GM18498 (cell line): ENCODE results near the gene SLC5A10.
"Not testable (repeated sequence)": the region's sequence is repeated elsewhere in the genome, so short reads cannot be mapped to it uniquely, and the experiment has no call there.

Experiments
- ATAC-seq: cut with Tn5 transposase; IDR thresholded peaks from one replicate; pipeline ENCODE4 v1.9.1; 2021; ENCODE audit warnings: mild to moderate bottlenecking, moderate library complexity; ENCODE audit not compliant: unreplicated experiment

Gene SLC5A10

DNA sequence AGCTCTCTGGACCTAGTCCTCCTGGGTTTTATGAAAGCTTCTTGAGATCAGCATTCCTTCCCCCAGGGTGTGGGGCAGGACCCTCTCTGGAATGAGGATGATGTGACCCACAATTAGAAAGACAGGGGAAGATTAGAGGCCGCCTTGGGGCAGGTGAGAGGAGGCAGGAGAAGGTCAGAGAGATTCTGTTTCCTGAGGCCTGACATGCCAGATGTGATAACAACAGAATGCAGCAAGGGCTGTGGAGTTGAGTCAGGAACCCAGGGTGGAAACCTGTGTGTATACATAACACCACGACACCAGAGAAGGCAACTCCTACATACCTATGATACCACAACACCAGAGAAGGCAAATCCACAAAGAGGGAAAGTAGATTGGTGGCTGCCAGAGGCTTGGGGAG, 5.4 kb upstream of the SLC5A10 start:
- no peak for ATAC-seq

DNA sequence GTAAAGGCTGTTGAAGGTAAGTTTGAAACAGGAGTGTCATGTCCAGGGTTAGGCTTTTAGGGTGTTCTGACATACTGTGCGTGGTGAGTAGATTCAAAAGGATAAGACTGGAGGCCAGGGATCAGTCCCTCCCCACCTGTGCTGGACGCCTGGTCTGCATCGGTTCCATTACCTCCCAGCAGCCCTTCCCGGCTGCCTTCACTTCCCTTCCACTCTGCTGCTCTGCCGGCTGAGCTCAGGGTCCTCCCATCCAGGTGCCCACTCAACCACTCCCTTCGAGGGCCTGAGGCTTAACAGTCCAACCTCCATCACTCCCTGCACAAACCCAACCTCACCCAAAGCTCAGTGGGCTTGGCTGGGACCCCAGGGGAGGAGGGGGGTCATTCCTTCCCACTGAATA, 4.1 kb upstream of the SLC5A10 start:
- ATAC-seq: no peak

DNA sequence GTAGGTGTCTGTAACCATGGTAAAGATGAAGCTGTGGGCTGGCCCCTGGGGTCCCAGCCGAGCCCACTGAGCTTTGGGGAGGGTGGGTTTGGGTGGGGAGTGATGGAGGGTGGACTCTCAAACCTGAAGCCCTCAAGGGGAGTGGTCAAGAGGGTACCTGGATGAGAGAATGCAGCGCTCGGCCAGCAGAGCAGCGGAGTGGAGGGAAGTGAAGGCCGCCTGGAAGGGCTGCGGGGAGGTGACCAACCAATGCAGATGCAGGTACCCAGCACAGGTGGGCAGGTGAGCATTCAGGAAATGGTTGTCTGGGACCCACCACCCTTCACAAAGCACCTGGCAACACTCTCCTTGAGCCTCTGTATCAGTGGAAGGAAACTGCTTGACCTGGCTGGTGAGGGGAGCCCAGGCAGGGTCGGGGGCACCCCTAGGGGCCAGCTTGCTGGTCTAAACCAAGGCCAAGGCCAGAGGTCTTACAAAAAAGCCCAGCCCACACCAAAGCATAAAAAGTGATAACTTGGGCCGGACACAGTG, 3.4 kb upstream of the SLC5A10 start:
- ATAC-seq: no peak

DNA sequence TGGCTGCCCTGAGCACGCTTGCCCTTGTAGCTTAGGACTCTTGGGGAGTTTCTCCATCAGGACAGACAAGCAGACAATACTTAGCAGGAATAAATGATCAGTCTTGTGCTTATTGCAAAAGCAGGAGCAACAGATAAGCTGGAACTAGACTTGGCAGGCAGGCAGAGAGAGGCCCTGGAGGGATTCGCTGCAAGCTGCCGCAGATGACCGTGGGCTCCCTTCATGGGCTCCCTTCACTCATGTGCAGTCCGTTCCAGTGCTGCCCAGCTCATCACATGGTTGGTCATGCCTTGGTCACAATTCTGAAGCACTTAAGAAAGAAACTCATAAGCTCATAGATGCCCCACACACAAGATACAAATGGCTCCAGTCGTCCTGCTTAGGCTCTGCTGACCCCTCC, 2.4 kb upstream of the SLC5A10 start:
- no peak for ATAC-seq

DNA sequence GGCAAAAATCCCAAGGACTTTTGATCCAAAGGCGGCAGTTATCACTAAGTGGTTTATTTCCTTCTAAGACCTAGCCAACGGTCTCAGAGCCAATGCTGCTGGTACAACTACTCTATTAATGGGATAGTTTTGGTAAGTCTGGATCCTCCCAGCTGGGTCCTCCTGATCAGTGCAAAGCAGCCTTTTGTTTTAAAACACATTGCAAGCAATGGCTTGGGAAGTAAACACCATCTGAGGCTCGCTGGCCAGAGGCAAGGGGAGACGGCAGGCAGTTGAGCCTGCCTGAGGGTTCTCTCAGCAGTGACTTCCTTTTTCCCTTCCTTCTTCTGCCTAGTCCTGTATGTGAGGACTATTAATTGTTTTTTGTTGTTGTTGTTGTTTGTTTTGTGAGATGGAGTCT, 1.6 kb upstream of the SLC5A10 start:
- ATAC-seq: no peak

DNA sequence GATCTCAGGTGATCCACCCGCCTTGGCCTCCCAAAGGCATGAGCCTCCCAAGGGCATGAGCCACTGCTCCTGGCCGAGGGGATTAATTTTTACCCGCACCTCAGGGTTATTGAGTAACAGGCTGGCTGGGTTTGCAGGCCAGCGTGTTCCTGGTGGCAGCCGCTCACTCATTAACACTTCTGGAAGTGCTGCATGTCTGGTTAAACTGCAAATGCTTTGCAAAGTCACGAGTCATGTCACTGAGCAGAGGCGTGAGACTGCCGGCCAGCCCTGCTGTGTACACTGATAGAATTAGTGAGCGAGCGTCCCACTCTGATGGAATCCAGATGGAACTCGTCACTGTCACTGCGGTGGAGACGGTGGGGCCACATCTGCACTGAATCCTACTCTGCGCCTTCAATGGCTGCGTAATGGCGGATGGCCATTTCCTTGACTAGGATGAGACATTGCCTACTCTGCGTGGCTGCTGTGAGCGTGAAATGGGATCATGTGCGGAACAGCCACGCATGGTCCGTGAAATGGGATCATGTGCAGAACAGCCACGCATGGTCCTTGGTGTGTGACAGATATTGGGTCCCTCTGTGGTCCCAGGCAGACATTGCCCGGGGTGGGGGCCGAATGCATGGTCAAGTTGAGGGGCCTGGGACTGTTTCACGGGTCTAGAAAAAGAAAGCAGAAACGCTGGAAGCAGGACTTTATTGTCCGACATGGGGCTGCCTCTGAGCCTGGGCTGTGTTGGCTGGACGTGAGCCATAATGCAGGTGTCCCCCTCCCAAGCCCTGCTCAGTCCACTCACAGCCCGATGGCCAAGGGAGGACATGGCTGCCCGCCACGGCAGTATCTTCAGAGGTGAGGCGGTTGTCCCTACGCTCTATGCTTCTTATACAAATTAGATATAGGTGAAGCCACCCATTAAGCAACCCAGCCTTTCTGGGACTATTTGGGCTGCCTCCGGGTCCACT, 740 bp upstream of the SLC5A10 start:
- no peak for ATAC-seq

DNA sequence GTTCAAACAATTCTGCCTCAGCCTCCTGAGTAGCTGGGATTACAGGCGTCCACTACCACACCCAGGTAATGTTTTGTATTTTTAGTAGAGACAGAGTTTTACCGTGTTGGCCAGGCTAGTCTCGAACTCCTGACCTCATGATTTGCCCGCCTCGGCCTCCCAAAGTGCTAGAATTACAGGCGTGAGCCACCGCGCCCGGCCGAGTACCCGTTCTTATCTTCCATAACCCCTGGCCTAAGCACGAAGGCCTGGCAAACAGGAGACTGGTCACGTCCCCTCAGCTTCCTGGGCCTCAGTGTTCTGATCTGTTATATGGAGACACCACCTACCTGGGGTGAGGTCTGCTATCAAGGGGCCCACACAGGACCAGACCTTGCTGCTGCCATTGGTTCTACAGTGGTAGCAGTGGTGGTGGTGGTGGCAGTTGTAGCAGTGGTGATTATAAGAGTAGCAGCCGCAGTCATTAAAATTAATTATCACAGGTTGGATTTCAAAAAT, 1.3 kb downstream of the SLC5A10 start:
- ATAC-seq: no peak

DNA sequence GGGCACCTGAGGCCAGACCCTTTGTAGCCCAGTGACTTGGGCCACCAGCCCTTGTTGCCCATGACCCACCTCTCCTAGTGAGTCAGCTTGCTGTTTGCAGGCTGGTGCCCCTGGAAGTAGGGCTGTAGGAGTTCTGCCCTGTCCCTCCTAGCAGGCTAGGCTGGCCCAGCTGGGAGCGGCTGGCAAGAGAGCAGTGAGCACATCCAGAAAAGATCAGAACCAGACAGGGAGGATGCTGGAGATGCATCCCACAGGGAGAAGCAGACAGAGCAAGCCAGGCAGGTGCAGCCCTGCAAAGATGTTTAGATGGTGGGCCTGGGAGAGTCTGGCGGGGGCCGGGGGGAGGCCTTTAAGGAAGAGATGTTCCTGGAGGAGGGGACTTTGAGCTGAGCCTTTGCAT, 2.4 kb downstream of the SLC5A10 start:
- ATAC-seq: no peak

DNA sequence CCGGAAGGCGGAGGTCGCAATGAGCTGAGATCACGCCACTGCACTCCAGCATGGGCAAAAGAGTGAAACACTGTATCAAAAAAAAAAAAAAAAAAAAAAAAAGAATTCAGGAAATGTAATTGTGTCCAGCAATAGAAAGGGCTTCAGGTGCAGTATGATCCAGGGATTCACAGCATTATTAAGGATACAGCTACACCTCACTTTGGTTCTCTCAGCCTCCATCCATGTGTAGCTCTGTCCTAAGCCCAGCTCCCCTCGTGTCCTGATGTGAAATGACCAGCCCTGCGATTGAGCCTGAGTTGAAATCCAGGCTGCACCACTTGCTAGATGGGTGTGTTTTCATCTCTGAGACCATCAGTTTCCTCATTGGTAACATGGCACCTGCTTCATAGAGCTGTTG, 3.0 kb downstream of the SLC5A10 start:
- no peak for ATAC-seq

DNA sequence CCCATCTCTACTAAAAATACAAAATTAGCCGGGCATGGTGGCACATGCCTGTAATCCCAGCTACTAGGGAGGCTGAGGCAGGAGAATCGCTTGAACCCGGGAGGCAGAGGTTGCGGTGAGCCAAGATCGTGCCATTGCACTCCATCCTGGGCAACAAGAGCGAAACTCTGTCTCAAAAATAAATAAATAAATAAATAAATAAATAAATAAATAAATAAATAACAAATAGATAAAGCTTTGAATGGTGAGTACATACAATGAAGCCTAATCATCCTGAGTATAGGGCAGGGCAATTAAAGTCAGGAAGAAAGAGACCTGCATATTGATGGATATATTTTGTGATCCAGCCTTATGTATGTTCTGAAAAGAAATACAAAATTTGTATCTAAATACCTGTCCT, 4.1 kb downstream of the SLC5A10 start:
- ATAC-seq: not testable (repeated sequence)

DNA sequence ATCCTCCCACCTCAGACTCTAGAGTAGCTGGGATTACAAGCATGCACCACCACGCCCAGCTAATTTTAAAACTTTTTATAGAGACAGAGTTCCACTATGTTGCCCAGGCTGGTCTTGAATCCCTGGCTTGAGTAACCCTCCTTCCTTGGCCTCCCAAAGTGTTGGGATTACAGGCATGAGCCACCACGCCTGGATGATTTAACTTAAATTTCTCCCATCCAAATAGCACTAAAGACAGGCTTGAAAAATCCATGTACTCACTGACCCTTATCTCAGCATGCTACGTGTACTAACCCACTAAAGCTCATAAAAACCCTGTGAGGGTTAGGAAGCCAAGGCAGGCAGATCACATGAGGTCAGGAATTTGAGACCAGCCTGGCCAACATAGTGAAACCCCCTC, 4.6 kb downstream of the SLC5A10 start:
- ATAC-seq: no peak

DNA sequence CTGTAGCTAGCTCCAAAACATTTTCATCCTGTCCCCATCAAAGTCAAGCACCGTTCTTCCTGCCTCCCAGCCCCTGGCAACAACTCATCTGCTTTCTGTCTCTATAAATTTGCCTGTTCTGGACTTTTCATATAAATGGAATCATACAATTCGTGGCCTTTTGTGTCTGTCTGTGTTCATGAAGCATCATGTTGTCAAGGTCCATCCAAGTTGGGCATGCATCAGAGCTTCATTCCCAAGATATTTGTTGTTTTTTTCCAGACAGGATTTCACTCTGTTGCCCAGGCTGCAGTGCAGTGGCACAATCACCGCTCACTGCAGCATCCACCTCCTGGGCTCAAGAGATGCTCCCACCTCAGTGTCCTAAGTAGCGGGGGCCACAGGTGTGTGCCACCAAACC, 5.9 kb downstream of the SLC5A10 start:
- ATAC-seq: no peak

DNA sequence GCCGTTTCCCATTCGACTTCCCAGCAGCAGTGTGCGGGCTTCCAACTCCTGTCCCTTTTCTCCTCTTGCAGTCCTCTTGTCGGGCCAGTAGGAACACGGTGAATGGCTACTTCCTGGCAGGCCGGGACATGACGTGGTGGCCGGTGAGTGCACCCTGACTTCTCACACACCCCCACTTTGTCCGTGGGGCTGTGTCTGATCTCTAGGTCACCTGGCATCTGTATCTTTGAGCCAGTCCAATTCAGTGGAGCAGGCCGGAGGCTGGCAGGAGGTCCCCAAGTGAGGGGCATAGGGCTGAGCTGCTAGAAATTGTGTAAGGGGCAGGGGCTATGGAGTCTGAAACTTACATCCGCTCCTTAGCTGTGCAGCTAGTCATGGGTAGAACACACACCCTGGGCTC, 6.6 kb downstream of the SLC5A10 start:
- no peak for ATAC-seq

DNA sequence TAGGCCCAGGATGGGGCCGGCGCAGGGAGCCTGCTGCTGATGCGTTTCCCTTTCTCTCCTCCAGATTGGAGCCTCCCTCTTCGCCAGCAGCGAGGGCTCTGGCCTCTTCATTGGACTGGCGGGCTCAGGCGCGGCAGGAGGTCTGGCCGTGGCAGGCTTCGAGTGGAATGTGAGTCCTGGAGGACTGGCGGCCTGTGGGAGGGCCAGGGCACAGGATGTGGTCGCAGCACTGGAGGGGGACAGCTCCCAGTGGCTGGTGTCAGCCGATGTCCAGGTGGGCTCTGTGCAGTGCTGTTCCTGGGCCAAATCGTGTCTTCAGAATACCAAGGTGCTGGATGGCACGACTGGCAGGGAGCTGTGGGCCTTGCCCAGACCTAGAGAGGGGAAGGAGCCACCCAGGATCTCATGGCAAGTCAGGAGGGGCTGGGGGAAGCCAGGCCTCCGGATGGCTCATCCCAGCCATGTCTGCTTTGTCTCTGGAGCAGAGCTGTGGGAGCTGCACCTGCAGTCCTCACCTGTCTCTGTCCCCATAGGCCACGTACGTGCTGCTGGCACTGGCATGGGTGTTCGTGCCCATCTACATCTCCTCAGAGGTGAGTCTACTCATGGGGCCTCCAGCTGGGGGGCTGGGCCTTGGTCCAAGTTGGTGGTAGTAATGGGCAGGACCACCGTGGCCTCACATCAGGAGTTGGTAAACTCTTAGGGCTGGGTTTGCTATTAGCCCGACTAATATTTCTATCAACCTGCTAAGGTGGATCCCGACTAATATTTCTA, 7.3 kb downstream of the SLC5A10 start:
- no peak for ATAC-seq

DNA sequence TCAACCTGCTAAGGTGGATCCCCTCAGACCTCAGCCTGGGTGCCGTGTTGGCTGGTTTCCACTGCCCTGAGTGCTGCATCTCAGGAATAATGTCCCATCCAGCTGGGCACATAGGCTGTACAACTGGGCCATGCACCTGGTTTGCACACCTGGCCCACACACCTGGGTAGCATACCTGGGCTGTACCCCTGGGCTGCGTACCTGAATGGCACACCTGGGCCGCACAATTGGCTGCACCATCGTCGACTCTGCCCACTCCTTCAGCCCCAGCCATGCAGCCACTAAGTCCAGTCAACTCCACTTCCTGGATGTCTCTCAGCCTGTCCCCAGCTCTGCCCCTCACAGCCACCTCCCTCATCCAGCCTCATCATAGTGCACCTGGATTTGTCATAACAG, 7.9 kb downstream of the SLC5A10 start:
- no peak for ATAC-seq

DNA sequence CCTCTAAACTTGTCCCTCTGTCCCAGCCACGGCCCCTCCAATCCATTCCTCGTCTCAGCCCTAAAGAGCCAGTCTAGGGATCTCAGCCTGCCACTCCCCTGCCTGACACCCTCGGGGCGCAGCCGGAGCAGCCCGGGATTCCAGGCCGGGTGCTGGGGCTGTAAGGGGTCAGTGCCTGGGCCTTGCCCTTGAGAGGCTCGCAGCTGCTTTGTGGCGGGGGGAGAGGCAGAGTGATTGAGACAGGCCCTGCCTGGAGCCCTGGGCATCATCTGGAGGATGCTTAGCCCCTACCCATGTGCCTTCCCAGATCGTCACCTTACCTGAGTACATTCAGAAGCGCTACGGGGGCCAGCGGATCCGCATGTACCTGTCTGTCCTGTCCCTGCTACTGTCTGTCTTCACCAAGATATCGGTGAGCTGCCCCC, 8.3 kb downstream of the SLC5A10 start:
- no peak for ATAC-seq

DNA sequence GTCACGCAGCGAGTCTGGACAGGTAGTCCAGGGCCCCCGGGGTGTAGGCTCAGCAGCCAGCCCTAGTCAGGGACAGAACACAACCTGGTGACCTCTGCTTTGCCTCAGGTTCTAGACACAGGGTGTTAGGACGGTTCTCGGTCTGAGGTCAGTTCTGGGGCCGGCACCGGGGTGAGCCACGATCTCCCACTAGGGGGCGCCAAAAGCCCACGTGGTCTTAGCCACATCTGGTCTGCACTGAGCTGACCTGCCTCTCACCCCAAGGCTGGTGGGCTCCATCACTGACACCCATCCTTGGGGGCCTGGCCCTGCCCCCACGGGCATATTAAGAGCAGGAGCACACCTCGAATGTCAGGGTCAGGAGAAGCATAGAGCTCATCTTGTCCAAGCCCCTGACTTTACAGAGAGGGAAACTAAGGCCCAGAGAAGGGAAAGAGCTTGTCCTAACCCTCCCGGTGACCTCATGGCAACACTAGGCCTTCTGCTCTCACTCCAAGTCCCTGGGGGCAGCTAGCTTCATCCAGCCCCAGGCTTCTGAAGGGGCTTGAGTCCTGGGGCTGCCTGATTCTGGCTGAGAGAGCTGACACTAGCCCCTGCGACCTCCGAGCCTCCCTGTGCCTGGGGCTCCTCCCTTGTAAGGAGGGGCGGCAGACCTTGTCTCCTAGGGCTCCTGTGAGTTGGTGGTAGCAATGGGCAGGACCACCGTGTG, 9.0 kb downstream of the SLC5A10 start:
- ATAC-seq: peak; percentile 79

DNA sequence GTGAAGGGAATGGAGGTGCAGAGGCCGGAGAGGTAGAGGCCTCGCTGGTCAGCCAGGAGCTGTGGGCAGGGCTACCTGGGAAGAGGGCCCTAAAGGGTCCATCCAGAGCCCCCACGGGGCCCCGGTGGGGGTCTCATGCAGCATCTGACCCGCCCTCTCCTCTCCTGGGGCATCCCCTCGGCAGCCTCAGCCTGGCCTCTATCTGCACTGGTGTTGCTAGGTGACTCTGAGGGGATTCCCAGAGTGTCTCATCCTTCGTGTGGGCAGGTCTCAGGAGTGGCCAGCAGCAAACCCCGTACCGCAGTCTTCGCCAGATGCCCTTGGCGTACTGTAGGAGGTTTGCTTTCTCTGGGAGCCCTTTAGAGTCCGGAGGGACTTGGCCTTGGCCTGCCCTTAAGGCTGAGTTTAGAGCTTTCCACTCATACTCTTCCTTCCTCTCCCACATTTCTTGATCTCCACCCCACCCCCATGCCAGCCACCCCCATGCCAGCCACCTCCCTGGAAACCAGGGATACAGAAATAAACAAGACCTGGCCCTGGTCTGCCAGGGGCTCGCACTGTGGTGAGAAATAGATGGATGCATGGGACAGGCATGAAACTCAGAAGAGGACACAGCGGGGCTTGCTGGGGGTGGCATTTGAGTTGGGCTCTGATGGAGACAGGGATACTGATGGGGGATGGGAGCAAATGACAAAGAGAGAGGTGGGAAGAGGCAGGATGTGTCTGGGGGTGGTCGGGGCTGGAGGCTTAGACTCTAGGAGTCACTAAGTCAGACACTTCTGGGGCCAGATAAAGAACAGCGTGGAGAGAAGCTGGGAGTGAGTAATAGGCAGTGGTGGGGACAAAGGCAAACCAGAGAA, 9.9 kb downstream of the SLC5A10 start:
- ATAC-seq: no peak

DNA sequence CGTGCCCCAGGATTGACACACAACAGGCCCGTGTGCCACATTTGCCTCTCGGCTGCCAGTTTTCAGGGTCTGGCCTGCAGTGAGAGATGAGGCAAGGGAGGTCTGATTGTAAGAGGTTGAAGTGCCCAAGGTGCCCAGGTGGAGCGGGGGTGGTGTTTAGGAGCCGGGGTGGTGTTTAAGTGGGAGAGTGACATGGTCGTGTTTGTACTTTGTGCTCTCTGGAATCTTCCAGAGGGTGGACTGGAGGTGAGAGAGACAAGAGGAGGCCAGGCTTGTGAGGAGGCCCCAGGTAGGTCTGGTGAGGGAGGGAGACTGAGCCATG, 10.5 kb downstream of the SLC5A10 start:
- ATAC-seq: no peak
